K562 (cell line): ENCODE results near the gene RARRES2. TPM values are rescaled to one million over a fixed set of nuclear protein-coding genes. Genes with fewer than 3 reads are reported as not detected.
"Not testable (repeated sequence)": the region's sequence is repeated elsewhere in the genome, so short reads cannot be mapped to it uniquely, and the experiment has no call there.

Experiments
- ATAC-seq: fragments of 200-7000 bp; cut with Tn5 transposase; 3 replicates; pipeline ENCODE4 v1.9.1; 2020; ENCODE audit warnings: moderate library complexity
- BruUV-seq: library from RNA; stranded (reverse); fragments of 400-500 nt; replicated peaks from 2 replicates; lab custom pipeline; 2021; lab: Mats Ljungman, UMichigan
- CTCF ChIA-PET: fragments of 300-600 bp; formaldehyde crosslinking; extraction: SDS; loops from one replicate; lab custom pipeline; 2021; ENCODE audit warnings: low intra/inter-chr PET ratio; lab: Yijun Ruan, JAX
- POLR2A ChIA-PET: fragments of 300-600, 350-650 bp; sonication (Branson Sonifier 250); formaldehyde crosslinking; extraction: SDS; loops from one replicate; lab custom pipeline; 2021; ENCODE audit warnings: antibody characterized with exemption, inconsistent platforms; lab: Yijun Ruan, JAX
- DNase-seq, 4 experiments: peaks; one replicate each; pipeline versions ENCODE4 v3.0.0 to v3.0.0-alpha.2; 2011 to 2018; ENCODE audit warnings: low spot score in 3 of 4, mixed read lengths in 3 of 4; ENCODE audit errors: extremely low read depth in 1 of 4
- FAIRE-seq: peaks from 2 replicates; lab custom pipeline; 2011; peaks lifted over from hg19 to GRCh38; lab: Jason Lieb, UNC
- H2AFZ ChIP-seq: 2 replicates; pipeline ENCODE4 v1.6.0; 2011; ENCODE audit warnings: low read depth, low read length, control low read depth, inconsistent platforms
- H3K27ac ChIP-seq: fragments of 200-600 bp; 3 replicates; pipeline ENCODE4 v1.8.0; 2011; ENCODE audit warnings: low read depth, mild to moderate bottlenecking, control low read depth, inconsistent platforms, low read length, moderate library complexity, mixed read lengths; ENCODE audit errors: extremely low read depth
- H3K27me3 ChIP-seq, 2 experiments: fragments of 300-600 bp in 1 of 2; 2 replicates in 1 of 2; 3 replicates in 1 of 2; pipeline versions ENCODE4 v1.6.0 to v1.8.0; 2011; ENCODE audit warnings: inconsistent platforms in 2 of 2, low read length in 2 of 2, mild to moderate bottlenecking in 1 of 2, mixed read lengths in 1 of 2, moderate library complexity in 1 of 2; ENCODE audit not compliant: control insufficient read depth in 2 of 2, insufficient read depth in 2 of 2
- H3K36me3 ChIP-seq: fragments of 300-600 bp; 3 replicates; pipeline ENCODE4 v1.8.0; 2011; ENCODE audit warnings: mild to moderate bottlenecking, low read length, inconsistent platforms; ENCODE audit not compliant: control insufficient read depth, insufficient read depth
- H3K4me1 ChIP-seq, 2 experiments: fragments of 200-600 bp in 1 of 2; replicated peaks in 1 of 2; 2 replicates in 1 of 2; 3 replicates in 1 of 2; pipeline versions ENCODE4 v1.5.1 to v1.8.0; 2011; ENCODE audit warnings: inconsistent platforms in 2 of 2, low read length in 2 of 2, mild to moderate bottlenecking in 1 of 2, mixed read lengths in 1 of 2, moderate library complexity in 1 of 2; ENCODE audit not compliant: control insufficient read depth in 2 of 2, insufficient read depth in 2 of 2
- H3K4me2 ChIP-seq: 2 replicates; pipeline ENCODE4 v1.6.1; 2011; ENCODE audit warnings: low read length, control low read depth, inconsistent platforms, mixed read lengths; ENCODE audit not compliant: insufficient read depth
- H3K4me3 ChIP-seq: fragments of 200-600 bp; sonication (generic), shearing (Covaris generic); 2 replicates; pipeline ENCODE4 v1.5.1; 2016; ENCODE audit warnings: control low read depth, inconsistent platforms
- H3K79me2 ChIP-seq: fragments of 200-600 bp; 3 replicates; pipeline ENCODE4 v1.8.0; 2011; ENCODE audit warnings: low read length, inconsistent platforms; ENCODE audit not compliant: control insufficient read depth, insufficient read depth
- H3K9ac ChIP-seq, 2 experiments: 2 replicates each; pipeline versions ENCODE4 v1.6.0 to v1.6.1; 2011; ENCODE audit warnings: low read depth in 2 of 2, low read length in 2 of 2, control low read depth in 1 of 2, inconsistent platforms in 1 of 2, mild to moderate bottlenecking in 1 of 2, mixed read lengths in 1 of 2; ENCODE audit not compliant: insufficient read depth in 1 of 2
- H3K9me1 ChIP-seq: one replicate; pipeline ENCODE4 v1.6.0; 2011; ENCODE audit warnings: inconsistent platforms, mild to moderate bottlenecking, low read length, moderate library complexity; ENCODE audit not compliant: control insufficient read depth, insufficient read depth
- H3K9me3 ChIP-seq: replicated peaks from 2 replicates; pipeline ENCODE4 v1.5.1; 2011; ENCODE audit warnings: low read depth, low read length, inconsistent platforms; ENCODE audit not compliant: control insufficient read depth, insufficient read depth
- H4K20me1 ChIP-seq: replicated peaks from 2 replicates; pipeline ENCODE4 v1.6.1; 2011; ENCODE audit warnings: low read length, inconsistent platforms, mixed read lengths; ENCODE audit not compliant: control insufficient read depth, insufficient read depth
- ARNT ChIP-seq, 2 experiments: fragments of 450-650 bp; IDR thresholded peaks; 2 replicates each; pipeline ENCODE4 v1.6.1; 2016; ENCODE audit warnings: mild to moderate bottlenecking in 1 of 2
- BACH1 ChIP-seq: fragments of 200-800 bp; sonication (Bioruptor generic); IDR thresholded peaks from 2 replicates; pipeline ENCODE4 v1.6.1; 2016; ENCODE audit warnings: missing genetic modification characterization, missing compliant biosample characterization
- CXXC5 ChIP-seq: fragments of 250-450 bp; sonication (Bioruptor Pico); IDR thresholded peaks from 2 replicates; pipeline ENCODE4 v1.8.0; 2022; ENCODE audit warnings: inconsistent platforms, mild to moderate bottlenecking, moderate library complexity
- DMBX1 ChIP-seq: fragments of 250-450 bp; sonication (Bioruptor Pico); IDR thresholded peaks from 2 replicates; pipeline ENCODE4 v1.8.0; 2022; ENCODE audit warnings: inconsistent platforms, mild to moderate bottlenecking, moderate library complexity, borderline replicate concordance
- E2F8 ChIP-seq: fragments of 450-650 bp; IDR thresholded peaks from 2 replicates; pipeline ENCODE4 v1.7.1; 2018; ENCODE audit warnings: mild to moderate bottlenecking, low read depth; ENCODE audit not compliant: partially characterized antibody
- ERF ChIP-seq: fragments of 450-650 bp; formaldehyde crosslinking; IDR thresholded peaks from 2 replicates; pipeline ENCODE4 v1.4.0; 2020; ENCODE audit warnings: mild to moderate bottlenecking, mixed read lengths
- HLTF ChIP-seq: fragments of 450-650 bp; IDR thresholded peaks from 2 replicates; pipeline ENCODE4 v1.6.1; 2016
- KDM1A ChIP-seq, 2 experiments: fragments of 450-650 bp; IDR thresholded peaks; 2 replicates each; pipeline ENCODE4 v1.6.1; 2016; ENCODE audit warnings: mild to moderate bottlenecking in 2 of 2
- L3MBTL2 ChIP-seq: fragments of 450-650 bp; IDR thresholded peaks from 2 replicates; pipeline ENCODE4 v1.6.1; 2016; ENCODE audit warnings: mild to moderate bottlenecking, moderate library complexity
- MAFF ChIP-seq: IDR thresholded peaks from 2 replicates; pipeline ENCODE4 v1.6.1; 2012; ENCODE audit warnings: low read length, improper control_type of control experiment
- MAFG ChIP-seq: fragments of 450-650 bp; conservative IDR thresholded peaks from 2 replicates; pipeline ENCODE4 v1.6.1; 2016; ENCODE audit warnings: missing genetic modification characterization, missing compliant biosample characterization
- NBN ChIP-seq: fragments of 450-650 bp; IDR thresholded peaks from 2 replicates; pipeline ENCODE4 v1.6.1; 2016; ENCODE audit warnings: low read depth, mild to moderate bottlenecking
- NCOA1 ChIP-seq: fragments of 450-650 bp; IDR thresholded peaks from 2 replicates; pipeline ENCODE4 v1.6.1; 2016; ENCODE audit warnings: low read depth
- SMAD3 ChIP-seq: fragments of 450-650 bp; formaldehyde crosslinking; conservative IDR thresholded peaks from 2 replicates; pipeline ENCODE4 v1.4.0; 2020; ENCODE audit warnings: mild to moderate bottlenecking
- TEAD1 ChIP-seq, 2 experiments: fragments of 450-650 bp in 1 of 2; sonication (generic) in 1 of 2; formaldehyde crosslinking; IDR thresholded peaks; 2 replicates each; pipeline versions ENCODE4 v1.4.0 to v1.8.0; 2020 to 2022; ENCODE audit warnings: mild to moderate bottlenecking in 2 of 2, missing genetic modification reagents in 1 of 2
- TRIM28 ChIP-seq: fragments of 450-650 bp; IDR thresholded peaks from 2 replicates; pipeline ENCODE4 v1.6.1; 2017
- ZNF316 ChIP-seq: fragments of 450-650 bp; IDR thresholded peaks from 2 replicates; pipeline ENCODE4 v1.6.1; 2016
- ZNF76 ChIP-seq: fragments of 250-450 bp; sonication (Bioruptor Pico); IDR thresholded peaks from 2 replicates; pipeline ENCODE4 v1.4.0; 2020; ENCODE audit warnings: mild to moderate bottlenecking, moderate library complexity, borderline replicate concordance
- WGBS: fragments of 100-300 bp; shearing (Covaris generic); methylation state at CpG from one replicate; pipeline ENCODE4 v1.1.6; 2016; ENCODE audit warnings: low coverage, mixed read lengths; ENCODE audit not compliant: insufficient coverage; ENCODE audit errors: missing lambda C conversion rate; 5-methylcytosine and 5-hydroxymethylcytosine counted together
- in situ Hi-C: fragments of 300-500 bp; cut with MboI; formaldehyde crosslinking; loops from 4 replicates; pipeline ENCODE4 v1.15.0; 2018; ENCODE audit warnings: inconsistent platforms, mixed read lengths
- intact Hi-C: fragments of 100-400 bp; cut with micrococcal nuclease; formaldehyde crosslinking; loops from 2 replicates; pipeline ENCODE4 v1.14.2; 2022
- polyA plus RNA-seq, 8 experiments: library from polyadenylated mRNA; depleted of rRNA in 4 of 8; stranded (reverse) in 5 of 8; unstranded in 3 of 8; fragments of >200 nt; fragmentation: Nextera tagmentation in 2 of 8; fragmentation: Illumina TruSeq in 1 of 8; extraction: Ambion mirVana in 2 of 8; extraction: Trizol in 1 of 8; gene quantifications; 2 replicates each; pipeline versions ENCODE4 v1.2.1 to v1.2.3, GENCODE V29; 2011 to 2014; ENCODE audit warnings: inconsistent platforms in 1 of 8, missing spikeins in 1 of 8
- total RNA-seq, 7 experiments: library from RNA; depleted of rRNA in 6 of 7; stranded (reverse); fragments of >200 nt in 6 of 7; fragmentation: Illumina TruSeq in 2 of 7; extraction: Trizol in 2 of 7; gene quantifications; 2 replicates each; pipeline versions ENCODE4 v1.2.1 to v1.2.3, GENCODE V29; 2011 to 2021; ENCODE audit warnings: low replicate concordance in 1 of 7
- TF ChIP-seq, protein P1 (sequence below): sonication (generic); IDR thresholded peaks from 2 replicates; pipeline ENCODE4 v1.6.1; 2016
- TF ChIP-seq, protein P2 (sequence below): fragments of 200-800 bp; sonication (Bioruptor generic); IDR thresholded peaks from 2 replicates; pipeline ENCODE4 v1.6.1; 2017; ENCODE audit warnings: missing genetic modification characterization, missing compliant biosample characterization

RARRES2 gene
- total and polyA plus RNA-seq, 9 of the 15 experiments (the other 6 are each of a cell fraction or from before 2014, with no cell fraction given), result 0.11 to 1.7 (median 0.23) TPM; not detected in 6

DNA sequence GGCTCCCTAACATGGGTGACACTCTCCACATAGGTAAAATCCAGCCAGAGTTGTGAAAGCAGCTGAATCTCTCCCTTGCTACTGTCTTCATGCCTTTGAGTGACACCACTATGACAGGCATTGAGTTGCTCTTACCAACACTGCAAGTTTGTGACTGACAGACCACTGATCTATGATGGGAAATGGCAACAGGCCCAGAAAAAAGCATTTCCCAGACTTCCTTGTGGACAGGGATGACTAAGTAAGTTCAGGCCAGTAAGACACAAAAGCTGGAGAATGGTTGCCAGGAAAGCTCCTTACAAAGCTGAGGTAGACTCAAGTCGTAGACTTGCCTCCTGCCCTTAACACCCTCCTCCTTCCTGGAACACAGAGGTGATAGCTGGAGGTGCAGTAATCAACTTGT is 38.5 kb downstream of the RARRES2 start:
- peak; percentile 71 for ATAC-seq
- BruUV-seq, H3K9me3 ChIP-seq, CTCF ChIA-PET, H3K9me1 ChIP-seq, H3K27me3 ChIP-seq, in situ Hi-C loops, H3K4me3 ChIP-seq, H3K36me3 ChIP-seq, H3K9ac ChIP-seq, H4K20me1 ChIP-seq, intact Hi-C loops: not testable (repeated sequence)
- peak in 1 of 4 experiments; percentile 70 for DNase-seq
- WGBS, result 0% methylated on average over 1 of the region's 1 CpG
- Histone ChIP-seq H3K79me2 (peaks cover 11% of the 10 kb centered on the region; the same call in 2 of the 3 replicates), H3K4me1 (peaks cover 5 to 26% of the 10 kb centered on the region in 2 experiments; a peak in 4 of 5 replicates), H3K4me2 (peak overlapping the region; percentile 23; the same call in 1 of the 2 replicates), H3K27ac (peak overlapping the region; percentile 57; the same call in 2 of the 3 replicates), H2AFZ (peak overlapping the region; percentile 41)
- peak; percentile 80 for FAIRE-seq
- POLR2A ChIA-PET, result interaction anchor here (0.5 to 0.8 kb wide), 2 partner anchors 11 to 116 kb away, joined by 3 read pairs; no protein-coding TSS in a partner anchor
- peak; percentile 36; the same call in 1 of the 2 replicates for TF ChIP-seq ZNF76 (CRISPR knock-in tag)
- peak; percentile 58; the same call in 1 of the 2 replicates for TF ChIP-seq SMAD3
- 0 out of 2 replicates have a peak, but pooled peaks have one; percentile 53 for TF ChIP-seq TRIM28
- TF ChIP-seq NCOA1, result 0 out of 2 replicates have a peak, but pooled peaks have one; percentile 15
- peak; percentile 97 for TF ChIP-seq HLTF
- 0 out of 2 replicates have a peak, but pooled peaks have one; percentile 22 for TF ChIP-seq ERF (CRISPR knock-in tag)
- TF ChIP-seq DMBX1, result peak; percentile 82
- TF ChIP-seq, protein P1, sequence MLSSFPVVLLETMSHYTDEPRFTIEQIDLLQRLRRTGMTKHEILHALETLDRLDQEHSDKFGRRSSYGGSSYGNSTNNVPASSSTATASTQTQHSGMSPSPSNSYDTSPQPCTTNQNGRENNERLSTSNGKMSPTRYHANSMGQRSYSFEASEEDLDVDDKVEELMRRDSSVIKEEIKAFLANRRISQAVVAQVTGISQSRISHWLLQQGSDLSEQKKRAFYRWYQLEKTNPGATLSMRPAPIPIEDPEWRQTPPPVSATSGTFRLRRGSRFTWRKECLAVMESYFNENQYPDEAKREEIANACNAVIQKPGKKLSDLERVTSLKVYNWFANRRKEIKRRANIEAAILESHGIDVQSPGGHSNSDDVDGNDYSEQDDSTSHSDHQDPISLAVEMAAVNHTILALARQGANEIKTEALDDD, result peak; percentile 71
- TF ChIP-seq MAFF, result peak; percentile 13; the same call in 1 of the 2 replicates
- peak; percentile 62; the same call in 1 of the 2 replicates for TF ChIP-seq NBN
- TF ChIP-seq, protein P2, sequence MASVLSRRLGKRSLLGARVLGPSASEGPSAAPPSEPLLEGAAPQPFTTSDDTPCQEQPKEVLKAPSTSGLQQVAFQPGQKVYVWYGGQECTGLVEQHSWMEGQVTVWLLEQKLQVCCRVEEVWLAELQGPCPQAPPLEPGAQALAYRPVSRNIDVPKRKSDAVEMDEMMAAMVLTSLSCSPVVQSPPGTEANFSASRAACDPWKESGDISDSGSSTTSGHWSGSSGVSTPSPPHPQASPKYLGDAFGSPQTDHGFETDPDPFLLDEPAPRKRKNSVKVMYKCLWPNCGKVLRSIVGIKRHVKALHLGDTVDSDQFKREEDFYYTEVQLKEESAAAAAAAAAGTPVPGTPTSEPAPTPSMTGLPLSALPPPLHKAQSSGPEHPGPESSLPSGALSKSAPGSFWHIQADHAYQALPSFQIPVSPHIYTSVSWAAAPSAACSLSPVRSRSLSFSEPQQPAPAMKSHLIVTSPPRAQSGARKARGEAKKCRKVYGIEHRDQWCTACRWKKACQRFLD, result 0 out of 2 replicates have a peak, but pooled peaks have one; percentile 64
- peak; percentile 82 for TF ChIP-seq ZNF316
- peak; percentile 65; the same call in 1 of the 2 replicates for TF ChIP-seq CXXC5
- peak; percentile 88 for TF ChIP-seq MAFG (tag)
- TF ChIP-seq KDM1A (IDR thresholded peaks at IDR 0.05), result peak in 1 of 2 experiments; percentile 74; a peak in 1 of 4 replicates
- peak in 1 of 2 experiments; percentile 80; a peak in 1 of 4 replicates for TF ChIP-seq ARNT (IDR thresholded peaks at IDR 0.05)
- 0 out of 2 replicates have a peak, but pooled peaks have one; percentile 17 for TF ChIP-seq L3MBTL2
- TF ChIP-seq BACH1 (tag), result peak; percentile 63; the same call in 1 of the 2 replicates
- TF ChIP-seq E2F8, result peak; percentile 41
- peak in 1 of 2 experiments; percentile 50; a peak in 1 of 4 replicates for TF ChIP-seq TEAD1 (CRISPR knock-in tag; IDR thresholded peaks at IDR 0.05)
